HG02885 (cell line): ENCODE results near the gene HOXA6.

ENCODE experiments used
- ATAC-seq: cut with Tn5 transposase; IDR thresholded peaks from one replicate; pipeline ENCODE4 v1.9.1; 2021; ENCODE audit warnings: mild to moderate bottlenecking; ENCODE audit not compliant: unreplicated experiment, poor library complexity

Gene HOXA6

GRCh38 chr7:27147199-27148030 is at the start of gene HOXA6:
Gene HOXA6, minus strand, starts transcription at chr7:27147774. Its CDS starts 25 bp downstream, at chr7:27147749.
- ATAC-seq = no peak

- no peak for ATAC-seq
Measured at GRCh38 chr7:27196287-27196767, 48.8 kb upstream of the HOXA6 start.

- no peak for ATAC-seq
Measured at GRCh38 chr7:27194686-27195379, 47.3 kb upstream of the HOXA6 start.

GRCh38 chr7:27194002-27194352 is 46.4 kb upstream of the HOXA6 start:
- no peak for ATAC-seq

- no peak for ATAC-seq
Measured at GRCh38 chr7:27193335-27194001, 45.9 kb upstream of the HOXA6 start.

- ATAC-seq = no peak
Measured at GRCh38 chr7:27192546-27193334, 45.2 kb upstream of the HOXA6 start.

- ATAC-seq = no peak
Measured at GRCh38 chr7:27191833-27192545, 44.4 kb upstream of the HOXA6 start.

- no peak for ATAC-seq
Measured at GRCh38 chr7:27191161-27191731, 43.7 kb upstream of the HOXA6 start.

GRCh38 chr7:27189997-27190748 is 42.6 kb upstream of the HOXA6 start:
- ATAC-seq = no peak

- no peak for ATAC-seq
Measured at GRCh38 chr7:27189295-27189996, 41.9 kb upstream of the HOXA6 start.

- no peak for ATAC-seq
Measured at GRCh38 chr7:27188386-27189294, 41.1 kb upstream of the HOXA6 start.

- ATAC-seq = no peak
Measured at GRCh38 chr7:27187475-27188385, 40.2 kb upstream of the HOXA6 start.

- ATAC-seq = no peak
Measured at GRCh38 chr7:27186668-27187474, 39.3 kb upstream of the HOXA6 start.

GRCh38 chr7:27185854-27186667 is 38.5 kb upstream of the HOXA6 start:
- ATAC-seq = no peak
